HG02642 (cell line): Measurements from ENCODE around the gene STRBP.

Experiments
- ATAC-seq: cut with Tn5 transposase; IDR thresholded peaks from one replicate; pipeline ENCODE4 v1.9.1; 2021; ENCODE audit warnings: mild to moderate bottlenecking; ENCODE audit not compliant: unreplicated experiment, poor library complexity

The STRBP gene

GRCh38 chr9:123150708-123151503 lies 117.5 kb downstream of the STRBP start:
- ATAC-seq: no peak

GRCh38 chr9:123149067-123149466 lies 119.3 kb downstream of the STRBP start:
- no peak for ATAC-seq

GRCh38 chr9:123138163-123138562 lies 130.2 kb downstream of the STRBP start:
- no peak for ATAC-seq

GRCh38 chr9:123135430-123135829 lies 133.0 kb downstream of the STRBP start:
- ATAC-seq: no peak

GRCh38 chr9:123132696-123133095 lies 135.7 kb downstream of the STRBP start:
- ATAC-seq: no peak

- ATAC-seq: no peak
Measured at GRCh38 chr9:123131993-123132392, 136.4 kb downstream of the STRBP start.

- no peak for ATAC-seq
Measured at GRCh38 chr9:123131258-123131657, 137.1 kb downstream of the STRBP start.

- no peak for ATAC-seq
Measured at GRCh38 chr9:123129423-123129822, 139.0 kb downstream of the STRBP start.

GRCh38 chr9:123128591-123128990 lies 139.8 kb downstream of the STRBP start:
- no peak for ATAC-seq

GRCh38 chr9:123127512-123128075 lies 140.8 kb downstream of the STRBP start:
- ATAC-seq: no peak

GRCh38 chr9:123121457-123121856 lies 146.9 kb downstream of the STRBP start:
- no peak for ATAC-seq

- ATAC-seq: no peak
Measured at GRCh38 chr9:123120953-123121352, 147.4 kb downstream of the STRBP start.

- ATAC-seq: no peak
Measured at GRCh38 chr9:123120131-123120530, 148.3 kb downstream of the STRBP start.

- ATAC-seq: no peak
Measured at GRCh38 chr9:123119566-123119965, 148.8 kb downstream of the STRBP start.

- ATAC-seq: no peak
Measured at GRCh38 chr9:123116036-123116435, 152.3 kb downstream of the STRBP start.

GRCh38 chr9:123115146-123115913 lies 153.1 kb downstream of the STRBP start:
- ATAC-seq: no peak

- ATAC-seq: no peak
Measured at GRCh38 chr9:123113185-123113584, 155.2 kb downstream of the STRBP start.

GRCh38 chr9:123112015-123112975 lies 156.1 kb downstream of the STRBP start:
- no peak for ATAC-seq

- ATAC-seq: no peak
Measured at GRCh38 chr9:123111427-123112014, 156.9 kb downstream of the STRBP start.
